RWPE1 (cell line): ENCODE results near the gene PPP1R36.
"Not testable (repeated sequence)": the region's sequence is repeated elsewhere in the genome, so short reads cannot be mapped to it uniquely, and the experiment has no call there.

Source experiments
- CTCF ChIA-PET: fragments of 350-600 bp; sonication (Branson Sonifier 250); formaldehyde crosslinking; extraction: SDS; loops from one replicate; lab custom pipeline; 2021; lab: Yijun Ruan, JAX
- POLR2A ChIA-PET: fragments of 400-600 bp; formaldehyde crosslinking; extraction: SDS; loops from one replicate; lab custom pipeline; 2020; ENCODE audit warnings: antibody characterized with exemption; ENCODE audit not compliant: low non-redundant PET; lab: Yijun Ruan, JAX
- DNase-seq: peaks from one replicate; pipeline ENCODE4 v3.0.0; 2012; ENCODE audit warnings: low spot score
- H3K27ac ChIP-seq: fragments of 450-650 bp; 2 replicates; pipeline ENCODE4 v1.5.1; 2017
- CTCF ChIP-seq: fragments of 450-650 bp; conservative IDR thresholded peaks from 2 replicates; pipeline ENCODE4 v1.5.1; 2017; ENCODE audit warnings: low read depth, mild to moderate bottlenecking

Gene PPP1R36

GRCh38 chr14:64508215-64508776 is 41.5 kb upstream of the PPP1R36 start:
- H3K27ac ChIP-seq, result no peak overlapping the region
- no peak for DNase-seq
- ChIA-PET CTCF (interaction anchor here (0.6 kb wide), 1 partner anchor 74 kb away, joined by 5 read pairs; no protein-coding TSS in a partner anchor), POLR2A (no interaction called here)
- TF ChIP-seq CTCF, result no peak

- CTCF ChIA-PET, result interaction anchor here (0.6 kb wide), 1 partner anchor 74 kb away, joined by 5 read pairs; no protein-coding TSS in a partner anchor
- H3K27ac ChIP-seq, result peak overlapping the region; percentile 43
These were observed 40.7 kb upstream of the PPP1R36 start for GRCh38 chr14:64509036-64509435.

GRCh38 chr14:64510825-64511671 is 38.7 kb upstream of the PPP1R36 start:
- no peak for DNase-seq
- ChIA-PET POLR2A (no interaction called here), CTCF (interaction anchor here (0.5 to 1.4 kb wide), 15 partner anchors 10 to 685 kb away, joined by 3 to 8 read pairs (median 4); partner anchors contain the start of gene MTHFD1)
- no peak overlapping the region for H3K27ac ChIP-seq
- TF ChIP-seq CTCF, result peak; percentile 89

More at GRCh38 chr14:64509036-64509435, 40.7 kb upstream of the PPP1R36 start:
- no peak for DNase-seq
- no peak for TF ChIP-seq CTCF
- POLR2A ChIA-PET, result interaction anchor here (0.6 to 0.7 kb wide), 2 partner anchors 194 to 662 kb away, joined by 3 to 7 read pairs; no protein-coding TSS in a partner anchor

- ChIA-PET CTCF (no interaction called here), POLR2A (no interaction called here)
- H3K27ac ChIP-seq, result no peak overlapping the region
- no peak for TF ChIP-seq CTCF
- no peak for DNase-seq
These were observed 36.5 kb upstream of the PPP1R36 start for GRCh38 chr14:64513271-64513670.

- DNase-seq, result no peak
- H3K27ac ChIP-seq, result no peak overlapping the region
- ChIA-PET CTCF (interaction anchor here (0.5 kb wide), 1 partner anchor 17 kb away, joined by 3 read pairs; no protein-coding TSS in a partner anchor), POLR2A (no interaction called here)
- TF ChIP-seq CTCF, result no peak
These were observed 34.7 kb upstream of the PPP1R36 start for GRCh38 chr14:64515053-64515452.

- CTCF ChIA-PET, result interaction anchor here (1.0 to 1.1 kb wide), 2 partner anchors 120 to 375 kb away, joined by 3 to 4 read pairs; no protein-coding TSS in a partner anchor
- no peak overlapping the region for H3K27ac ChIP-seq
- TF ChIP-seq CTCF, result no peak
- POLR2A ChIA-PET, result no interaction called here
- no peak for DNase-seq
These were observed 32.8 kb upstream of the PPP1R36 start for GRCh38 chr14:64516969-64517368.

- H3K27ac ChIP-seq, DNase-seq, POLR2A ChIA-PET, CTCF ChIA-PET: not testable (repeated sequence)
These were observed 32.1 kb upstream of the PPP1R36 start for GRCh38 chr14:64517667-64518066.
